ENCODE measurements around the gene DLGAP1.

GRCh38 chr18:3690764-3691066 lies 764.4 kb downstream of the DLGAP1 start:
- TF ChIP-seq CTCF (IDR thresholded peaks at IDR 0.05), result no peak
- TF ChIP-seq POLR2A (IDR thresholded peaks at IDR 0.05), result no peak
- no peak for TF ChIP-seq POLR2AphosphoS5 (IDR thresholded peaks at IDR 0.05)
- TF ChIP-seq EP300 (IDR thresholded peaks at IDR 0.05), result no peak
